B cell (primary cell): ENCODE measurements around the gene TSPAN2. TPM values are rescaled to one million over a fixed set of nuclear protein-coding genes. Genes with fewer than 3 reads are reported as not detected.

ENCODE experiments used
- ATAC-seq: fragments of 200-7000 bp; cut with Tn5 transposase; one replicate; pipeline ENCODE4 v1.10.0; 2021; ENCODE audit warnings: low read depth, mild to moderate bottlenecking, moderate number of reproducible peaks, moderate library complexity
- CTCF ChIA-PET: fragments of 350-600 bp; sonication (Branson Sonifier 250); formaldehyde crosslinking; loops from one replicate; lab custom pipeline; 2021; ENCODE audit warnings: antibody characterized with exemption, inconsistent platforms; lab: Charles Lee
- POLR2A ChIA-PET: fragments of 350-600 bp; sonication (Branson Sonifier 250); formaldehyde crosslinking; loops from one replicate; lab custom pipeline; 2021; ENCODE audit warnings: antibody characterized with exemption; lab: Charles Lee
- DNase-seq: peaks from one replicate; pipeline ENCODE4 v3.0.0; 2013
- H2AFZ ChIP-seq: 2 replicates; pipeline ENCODE4 v1.6.1; 2012; ENCODE audit warnings: mild to moderate bottlenecking, low read depth, low read length; ENCODE audit not compliant: insufficient read depth, poor library complexity, severe bottlenecking
- H3K27ac ChIP-seq, 2 donors: 1 replicate in 1 of 2; 2 replicates in 1 of 2; pipeline ENCODE4 v1.5.1; 2012 to 2013; ENCODE audit warnings: low read length in 2 of 2, mild to moderate bottlenecking in 2 of 2, moderate library complexity in 1 of 2
- H3K27me3 ChIP-seq, 4 experiments: fragments of 200-600 bp in 1 of 4; sonication (generic) in 1 of 4; replicated peaks in 1 of 4; 1 replicate in 2 of 4; 2 replicates in 2 of 4; pipeline versions ENCODE4 v1.6.1 to v1.7.0; 2013 to 2016; ENCODE audit warnings: low read length in 3 of 4, mild to moderate bottlenecking in 2 of 4, mixed read lengths in 1 of 4, moderate library complexity in 1 of 4; ENCODE audit not compliant: insufficient read depth in 4 of 4, control insufficient read depth in 3 of 4; ENCODE audit errors: control extremely low read depth in 1 of 4
- H3K36me3 ChIP-seq, 2 experiments: replicated peaks in 1 of 2; 1 replicate in 1 of 2; 2 replicates in 1 of 2; pipeline versions ENCODE4 v1.6.1 to v1.7.1; 2013; ENCODE audit warnings: low read length in 1 of 2; ENCODE audit not compliant: insufficient read depth in 2 of 2, control insufficient read depth in 1 of 2; ENCODE audit errors: control extremely low read depth in 1 of 2, extremely low read depth in 1 of 2
- H3K4me1 ChIP-seq, 2 donors: fragments of 200-600 bp in 1 of 2; sonication (generic) in 1 of 2; 1 replicate in 1 of 2; 2 replicates in 1 of 2; pipeline versions ENCODE4 v1.5.1 to v1.6.1; 2013 to 2017; ENCODE audit warnings: low read length in 2 of 2; ENCODE audit not compliant: control insufficient read depth in 2 of 2, insufficient read depth in 2 of 2
- H3K4me2 ChIP-seq: replicated peaks from 2 replicates; pipeline ENCODE3; 2012; ENCODE audit warnings: mild to moderate bottlenecking, low read depth, low read length; ENCODE audit not compliant: poor library complexity, severe bottlenecking
- H3K4me3 ChIP-seq, 5 experiments: fragments of 200-600 bp in 1 of 5; sonication (generic) in 1 of 5; 1 replicate in 3 of 5; 2 replicates in 2 of 5; pipeline versions ENCODE4 v1.5.1 to v1.7.0; 2011 to 2016; ENCODE audit warnings: low read length in 4 of 5, mild to moderate bottlenecking in 4 of 5, low read depth in 2 of 5, control low read depth in 1 of 5, moderate library complexity in 1 of 5; ENCODE audit not compliant: insufficient read depth in 1 of 5; ENCODE audit errors: control extremely low read depth in 1 of 5, extremely low read depth in 1 of 5
- H3K79me2 ChIP-seq: fragments of 200-600 bp; sonication (generic); one replicate; pipeline ENCODE4 v1.6.0; 2016; ENCODE audit warnings: low read length; ENCODE audit not compliant: control insufficient read depth, insufficient read depth
- H3K9ac ChIP-seq: fragments of 200-600 bp; sonication (generic); 2 replicates; pipeline ENCODE4 v1.6.1; 2017; ENCODE audit warnings: mild to moderate bottlenecking, low read length, moderate library complexity
- H3K9me3 ChIP-seq, 3 donors: one replicate each; pipeline versions ENCODE4 v1.6.1 to v1.7.1; 2013; ENCODE audit warnings: low read length in 2 of 3; ENCODE audit not compliant: control insufficient read depth in 2 of 3, insufficient read depth in 1 of 3; ENCODE audit errors: control extremely low read depth in 1 of 3
- H4K20me1 ChIP-seq: 2 replicates; pipeline ENCODE4 v1.6.0; 2012; ENCODE audit warnings: mild to moderate bottlenecking, low read length; ENCODE audit not compliant: insufficient read depth, control insufficient read depth, poor library complexity, severe bottlenecking
- H3K27ac Mint-ChIP-seq: one replicate; pipeline ENCODE4 v1.8.0; 2021; ENCODE audit warnings: mixed read lengths
- H3K27me3 Mint-ChIP-seq: one replicate; pipeline ENCODE4 v1.8.0; 2021; ENCODE audit warnings: mixed read lengths
- H3K4me1 Mint-ChIP-seq: one replicate; pipeline ENCODE4 v1.8.0; 2021; ENCODE audit warnings: mixed read lengths
- H3K4me3 Mint-ChIP-seq: one replicate; pipeline ENCODE4 v1.8.0; 2021; ENCODE audit warnings: mixed read lengths
- H3K9me3 Mint-ChIP-seq: one replicate; pipeline ENCODE4 v1.8.0; 2022; ENCODE audit warnings: mixed read lengths; ENCODE audit not compliant: insufficient read depth
- EZH2 ChIP-seq: IDR thresholded peaks from 2 replicates; pipeline ENCODE4 v1.6.1; 2012; ENCODE audit warnings: borderline replicate concordance, low read depth, mild to moderate bottlenecking, moderate library complexity, low read length; ENCODE audit not compliant: insufficient read depth, poor library complexity, severe bottlenecking
- intact Hi-C: fragments of 100-400 bp; cut with micrococcal nuclease; formaldehyde crosslinking; loops from one replicate; pipeline ENCODE4 v1.10.0; 2022
- polyA plus RNA-seq: library from polyadenylated mRNA; depleted of rRNA; stranded (reverse); fragments of >200 nt; gene quantifications from 2 replicates; pipeline ENCODE4 v1.2.3, GENCODE V29; 2012
- total RNA-seq, 2 donors: library from RNA; stranded (reverse); fragments of 120-200 nt in 1 of 2; gene quantifications; 1 replicate in 1 of 2; 2 replicates in 1 of 2; pipeline versions ENCODE4 v1.2.3 to v1.2.4, GENCODE V29; 2013 to 2022
- TF ChIP-seq, protein P1 (sequence below): fragments of 200-600 bp; IDR thresholded peaks from one replicate; pipeline ENCODE4 v1.8.0; 2022; ENCODE audit warnings: antibody characterized with exemption, mild to moderate bottlenecking

Gene TSPAN2
- total and polyA plus RNA-seq, 2 donors (not counting 1 experiment from before 2014, with no cell fraction given): 0.24 to 0.34 TPM

DNA sequence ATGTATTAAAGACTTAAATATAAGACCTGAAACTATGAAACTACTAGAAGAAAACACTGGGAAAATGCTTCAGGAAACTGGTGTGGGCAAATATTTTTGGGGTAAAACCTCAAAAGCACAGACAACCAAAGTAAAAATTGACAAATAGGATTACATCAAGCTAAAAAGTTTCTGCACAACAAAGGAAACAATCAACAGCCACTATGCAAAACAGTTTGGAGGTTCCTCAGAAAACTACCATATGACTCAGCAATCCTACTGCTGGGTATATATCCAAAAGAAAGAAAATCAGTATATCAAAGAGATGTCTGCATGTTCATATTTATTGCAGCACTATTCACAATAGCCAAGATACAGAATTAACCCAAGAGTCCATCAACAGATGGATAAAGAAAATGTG, 42.6 kb downstream of the TSPAN2 start:
- intact Hi-C loops: no loop called here
- Histone ChIP-seq H3K4me2 (no peak overlapping the region), H3K4me3 (no peak overlapping the region), H3K79me2 (no peaks in the 10 kb centered on the region), H3K36me3 (no peaks in the 10 kb centered on the region), H3K27ac (no peak overlapping the region), H3K9ac (no peak overlapping the region), H3K9me3 (peaks cover 0 to 2% (median 0%) of the 10 kb centered on the region in 3 donors), H3K4me1 (no peaks in the 10 kb centered on the region), H4K20me1 (no peaks in the 10 kb centered on the region), H3K27me3 (no peaks in the 10 kb centered on the region), H2AFZ (no peak overlapping the region)
- no peaks in the 10 kb centered on the region for H3K9me3 Mint-ChIP-seq
- peaks cover 5% of the 10 kb centered on the region for H3K27me3 Mint-ChIP-seq
- no peaks in the 10 kb centered on the region for H3K4me1 Mint-ChIP-seq
- no peak for TF ChIP-seq EZH2
- TF ChIP-seq, protein P1, sequence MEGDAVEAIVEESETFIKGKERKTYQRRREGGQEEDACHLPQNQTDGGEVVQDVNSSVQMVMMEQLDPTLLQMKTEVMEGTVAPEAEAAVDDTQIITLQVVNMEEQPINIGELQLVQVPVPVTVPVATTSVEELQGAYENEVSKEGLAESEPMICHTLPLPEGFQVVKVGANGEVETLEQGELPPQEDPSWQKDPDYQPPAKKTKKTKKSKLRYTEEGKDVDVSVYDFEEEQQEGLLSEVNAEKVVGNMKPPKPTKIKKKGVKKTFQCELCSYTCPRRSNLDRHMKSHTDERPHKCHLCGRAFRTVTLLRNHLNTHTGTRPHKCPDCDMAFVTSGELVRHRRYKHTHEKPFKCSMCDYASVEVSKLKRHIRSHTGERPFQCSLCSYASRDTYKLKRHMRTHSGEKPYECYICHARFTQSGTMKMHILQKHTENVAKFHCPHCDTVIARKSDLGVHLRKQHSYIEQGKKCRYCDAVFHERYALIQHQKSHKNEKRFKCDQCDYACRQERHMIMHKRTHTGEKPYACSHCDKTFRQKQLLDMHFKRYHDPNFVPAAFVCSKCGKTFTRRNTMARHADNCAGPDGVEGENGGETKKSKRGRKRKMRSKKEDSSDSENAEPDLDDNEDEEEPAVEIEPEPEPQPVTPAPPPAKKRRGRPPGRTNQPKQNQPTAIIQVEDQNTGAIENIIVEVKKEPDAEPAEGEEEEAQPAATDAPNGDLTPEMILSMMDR: no peak
- CTCF ChIA-PET: interaction anchor here (0.6 kb wide), 1 partner anchor 1679 kb away, joined by 5 read pairs; no protein-coding TSS in a partner anchor
- POLR2A ChIA-PET: no interaction called here
- DNase-seq (no peak), ATAC-seq (no peak)
- H3K27ac Mint-ChIP-seq: no peak overlapping the region
- no peak overlapping the region for H3K4me3 Mint-ChIP-seq

DNA sequence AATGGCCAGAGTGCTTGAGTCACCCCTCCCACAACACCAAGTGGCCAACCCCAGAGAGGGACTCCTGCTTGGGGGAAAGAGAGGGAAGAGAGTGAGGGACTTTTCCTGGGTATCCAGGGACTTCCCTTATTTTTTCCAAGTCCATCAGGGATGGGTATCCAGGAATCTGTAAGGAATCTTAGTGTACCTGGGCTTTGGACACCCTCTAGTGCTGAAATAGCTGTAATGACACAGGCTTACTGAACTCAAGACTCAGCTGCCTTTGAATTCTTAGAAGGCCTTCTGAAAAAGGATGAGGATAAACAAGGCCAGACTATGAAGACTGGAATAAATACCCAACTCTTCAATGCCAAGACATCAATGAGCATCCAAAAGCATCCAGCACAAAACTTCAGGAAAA, 47.6 kb downstream of the TSPAN2 start:
- Mint-ChIP-seq H3K27ac (no peak overlapping the region), H3K9me3 (no peaks in the 10 kb centered on the region), H3K4me3 (no peak overlapping the region), H3K27me3 (peaks cover 5% of the 10 kb centered on the region), H3K4me1 (no peaks in the 10 kb centered on the region)
- Histone ChIP-seq H2AFZ (no peak overlapping the region), H3K4me3 (no peak overlapping the region), H3K27ac (no peak overlapping the region), H3K9me3 (peaks cover 0 to 2% (median 0%) of the 10 kb centered on the region in 3 donors), H4K20me1 (no peaks in the 10 kb centered on the region), H3K79me2 (no peaks in the 10 kb centered on the region), H3K36me3 (no peaks in the 10 kb centered on the region), H3K4me1 (no peaks in the 10 kb centered on the region), H3K27me3 (peaks cover 0 to 4% (median 0%) of the 10 kb centered on the region in 4 experiments), H3K4me2 (no peak overlapping the region), H3K9ac (no peak overlapping the region)
- intact Hi-C loops: no loop called here
- ATAC-seq (no peak), DNase-seq (no peak)
- ChIA-PET CTCF (interaction anchor here (1.0 to 1.9 kb wide), 2 partner anchors 8 to 11 kb away, joined by 3 to 9 read pairs; no protein-coding TSS in a partner anchor), POLR2A (no interaction called here)
- no peak for TF ChIP-seq EZH2
- TF ChIP-seq, protein P1: no peak
